Activated T-cell treated with anti-CD3 and anti-CD28 coated beads for 24 hours (primary cell): ENCODE measurements around the gene SLC9A5.
A peak's percentile ranks its signal among the peaks of the same experiment; 100 is the strongest.

ENCODE experiments used
- DNase-seq: peaks from one replicate; pipeline ENCODE4 v3.0.0-alpha.2; 2020; ENCODE audit warnings: low read depth

The SLC9A5 gene

DNA sequence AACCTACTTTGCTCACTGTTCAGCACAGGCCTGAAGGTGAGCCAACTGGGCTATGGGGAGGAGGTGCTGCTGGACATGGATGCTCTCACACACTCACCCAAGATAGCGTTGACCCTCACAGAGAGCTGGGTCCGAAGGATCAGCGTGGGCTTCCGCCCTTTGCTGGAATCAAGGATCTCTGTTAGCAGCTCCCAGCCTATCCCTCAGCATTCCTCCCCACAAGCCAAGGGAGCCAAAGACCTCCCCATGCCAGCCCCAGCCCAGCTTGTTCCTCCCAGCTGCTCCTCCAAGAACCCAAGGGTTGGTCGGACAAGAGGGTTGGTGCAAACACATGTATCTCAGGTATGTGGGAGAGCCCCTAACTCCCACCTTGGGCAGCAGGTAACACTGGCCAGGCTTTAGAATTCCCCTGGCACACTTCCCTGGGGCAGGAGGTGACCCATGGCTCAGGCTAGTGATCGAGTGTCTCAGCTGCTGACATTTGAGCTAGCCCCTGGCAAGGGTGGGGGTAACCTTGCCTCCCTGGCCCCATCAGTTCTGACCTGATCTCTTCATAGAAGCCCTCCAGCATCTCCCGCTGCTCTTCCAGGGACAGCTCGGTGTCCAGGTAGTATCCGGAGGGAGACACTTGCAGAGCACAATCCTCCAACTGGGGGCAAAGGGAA lies 9.8 kb upstream of the SLC9A5 start:
- DNase-seq, result no peak

DNA sequence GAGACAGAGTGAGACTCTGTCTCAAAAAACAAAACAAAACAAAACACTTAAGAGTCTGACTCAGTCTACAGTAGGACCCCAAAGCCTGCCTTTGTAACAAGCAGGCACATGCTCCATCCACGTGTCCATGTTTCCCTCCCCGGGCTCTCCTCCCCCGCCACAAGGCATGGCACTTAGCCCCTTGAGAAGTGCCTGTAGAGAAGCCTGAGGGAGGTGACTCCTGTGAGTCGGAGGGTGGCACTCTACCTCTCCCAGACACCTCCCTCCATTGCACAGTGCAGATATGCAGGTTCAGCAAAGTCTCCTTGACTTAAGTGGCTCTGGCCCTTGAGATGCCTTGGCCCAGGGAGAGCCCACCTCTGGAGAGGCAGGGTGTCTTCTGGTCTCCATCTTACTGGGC lies 8.3 kb upstream of the SLC9A5 start:
- no peak for DNase-seq

DNA sequence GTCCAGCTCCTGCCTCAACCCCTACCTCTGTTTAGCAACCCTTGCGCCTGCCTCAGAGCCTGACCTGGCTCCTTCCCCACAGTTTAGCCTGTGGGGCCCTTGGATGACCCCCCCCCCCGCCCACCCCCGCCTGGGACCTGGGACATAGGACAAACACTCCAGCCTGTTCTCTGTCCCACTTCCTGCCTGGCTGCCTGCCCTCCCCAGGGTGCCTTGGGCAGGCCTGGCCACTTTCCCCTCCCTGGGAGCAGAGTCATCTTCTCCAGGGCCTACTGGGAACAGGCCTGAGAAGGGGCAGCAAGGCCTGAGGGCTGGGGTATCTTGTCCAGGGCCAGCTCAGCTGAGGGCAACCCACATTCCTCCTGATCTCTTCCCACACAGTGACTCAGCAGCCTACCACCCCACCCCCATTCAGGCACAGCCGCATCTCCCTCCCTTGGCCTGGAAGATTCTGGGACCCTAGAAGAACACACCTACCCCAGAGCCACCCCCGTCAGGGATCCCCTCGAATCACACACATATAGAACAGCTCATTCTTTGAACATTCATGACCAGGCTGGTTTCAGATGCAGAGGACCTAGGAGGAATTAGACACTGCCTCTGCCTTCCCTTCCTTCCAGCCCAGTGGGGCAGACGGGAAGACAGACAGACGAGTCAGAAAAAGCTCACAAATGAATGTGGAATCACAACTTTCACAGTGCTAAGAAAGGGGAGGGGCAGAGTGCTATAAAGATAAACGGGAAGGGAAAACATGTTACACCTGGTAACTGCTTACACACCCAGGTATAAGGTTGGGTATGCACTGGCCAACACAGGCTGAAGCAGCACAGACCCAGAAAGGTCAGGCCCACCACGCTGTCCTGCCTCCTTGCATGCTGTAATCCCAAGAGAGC lies 7.5 kb upstream of the SLC9A5 start:
- DNase-seq, result no peak

DNA sequence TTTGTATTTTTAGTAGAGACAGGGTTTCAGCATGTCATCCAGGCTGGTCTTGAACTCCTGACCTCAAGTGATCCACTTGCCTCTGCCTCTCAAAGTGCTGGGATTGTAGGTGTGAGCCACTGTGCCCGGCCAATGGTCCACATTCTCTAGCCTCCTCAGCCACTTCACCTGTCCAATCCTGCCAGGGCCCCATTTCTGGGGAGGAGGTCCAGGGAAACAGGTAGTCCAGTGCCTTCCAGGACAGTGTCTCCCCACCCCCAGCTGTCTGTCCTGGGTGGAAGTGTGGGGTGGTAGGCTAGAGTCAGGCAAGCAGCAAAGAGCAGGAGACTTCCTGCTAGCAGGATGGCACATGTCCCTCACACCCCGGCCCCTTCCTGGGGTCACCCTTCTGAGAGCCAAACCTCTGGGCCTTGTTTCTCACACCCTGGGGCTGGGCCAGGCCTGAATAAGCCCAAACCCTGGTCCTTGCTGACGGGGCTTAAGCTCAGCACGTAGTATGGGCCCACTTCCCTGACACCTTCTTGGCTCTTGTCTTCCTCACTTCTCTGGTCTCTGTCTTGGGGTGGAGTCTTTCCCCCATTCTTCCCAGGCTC lies 6.5 kb upstream of the SLC9A5 start:
- no peak for DNase-seq

DNA sequence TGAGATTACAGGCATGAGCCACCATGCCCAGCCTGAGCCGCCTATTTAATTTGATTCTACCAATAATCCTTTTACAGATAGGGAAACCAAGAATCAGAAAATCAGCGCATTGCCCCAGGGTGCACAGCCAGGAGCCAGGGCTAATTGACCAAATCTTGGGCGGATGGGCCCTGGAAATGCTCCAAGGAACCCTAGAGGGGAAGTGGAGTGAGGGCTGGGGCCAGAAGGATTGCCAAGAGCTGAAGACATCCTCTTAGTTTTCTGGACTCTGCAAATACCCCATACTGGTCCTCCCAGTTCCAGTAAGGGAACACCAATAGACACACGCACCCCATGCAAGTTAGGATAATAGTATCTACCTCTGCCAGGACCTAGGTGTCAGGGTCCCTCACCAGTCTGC lies 5.3 kb upstream of the SLC9A5 start:
- DNase-seq, result no peak

DNA sequence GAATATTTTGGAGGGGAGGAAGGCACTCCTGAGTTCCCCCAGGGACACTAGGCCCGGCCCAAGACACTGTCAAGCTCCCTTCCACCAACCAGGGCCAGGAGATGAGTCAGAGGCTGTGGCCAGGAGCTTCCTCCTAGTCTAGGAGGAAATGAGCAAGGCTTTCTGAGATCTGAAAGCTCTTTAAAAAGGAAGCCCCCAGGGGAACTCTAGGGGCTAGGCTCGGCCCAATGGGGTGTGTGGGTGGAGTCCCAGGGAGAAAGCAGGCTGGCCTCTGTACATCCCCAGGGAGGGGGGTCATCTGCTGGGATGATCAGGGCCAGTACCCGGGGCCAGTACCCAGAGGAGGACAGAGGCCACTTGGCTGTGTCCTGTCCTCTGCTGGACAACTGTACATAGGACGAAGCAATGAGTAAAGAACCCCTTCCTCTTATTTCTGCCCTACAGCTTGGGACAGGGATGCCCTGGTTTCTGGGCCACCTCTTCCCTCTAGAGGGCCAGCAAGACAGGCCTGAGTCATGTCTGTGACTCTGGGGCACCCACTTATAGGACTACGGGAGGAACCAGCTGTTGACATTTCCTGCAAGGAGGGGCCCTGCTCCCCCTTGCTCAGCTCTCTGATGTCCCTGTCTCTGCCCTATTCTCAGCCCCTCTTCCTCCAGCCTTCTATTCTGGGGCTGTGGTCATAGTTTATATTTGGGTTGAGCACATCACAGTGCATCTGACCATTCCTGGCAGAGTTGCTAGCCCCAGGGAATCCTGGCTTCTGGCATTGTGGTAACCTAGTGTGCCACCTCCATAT lies 4.2 kb upstream of the SLC9A5 start:
- DNase-seq, result peak; percentile 74

DNA sequence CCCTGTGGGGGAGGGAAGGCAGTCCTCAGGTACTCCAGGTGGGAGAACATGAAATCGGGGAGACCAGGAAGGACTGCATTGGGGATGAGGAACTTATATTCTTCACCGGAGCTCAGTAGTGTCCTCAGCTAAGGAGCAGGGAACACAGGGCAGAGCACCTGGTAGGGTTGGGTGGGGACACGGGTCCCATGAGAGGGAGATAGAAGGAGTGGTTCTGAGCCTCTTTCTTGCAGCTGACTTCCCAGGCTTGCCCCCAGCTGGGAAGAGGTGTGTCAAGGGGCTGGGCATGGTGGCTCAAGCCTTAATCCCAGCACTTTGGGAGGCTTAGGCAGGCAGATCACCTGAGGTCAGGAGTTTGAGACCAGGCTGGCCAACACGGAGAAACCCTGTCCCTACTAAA lies 3.6 kb upstream of the SLC9A5 start:
- no peak for DNase-seq

DNA sequence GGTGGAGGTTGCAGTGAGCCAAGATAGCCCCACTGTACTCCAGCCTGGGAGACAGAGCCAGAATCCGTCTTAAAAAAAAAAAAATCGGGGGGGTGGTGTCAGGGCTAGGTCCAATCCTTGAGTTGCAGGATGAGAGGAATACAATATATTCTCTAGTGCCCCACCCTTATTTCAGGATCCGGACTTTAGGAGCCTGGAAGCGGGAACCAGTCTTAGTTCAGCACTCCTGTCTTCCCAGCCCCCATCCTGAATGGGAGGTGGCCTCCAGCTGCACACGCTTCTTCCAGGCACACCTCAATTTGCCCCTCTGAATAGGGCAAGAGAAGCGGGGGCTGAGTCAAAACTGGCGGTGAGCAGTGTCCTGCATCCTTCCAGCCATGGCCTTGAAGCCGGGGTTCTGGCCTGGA lies 3.1 kb upstream of the SLC9A5 start:
- DNase-seq, result no peak

DNA sequence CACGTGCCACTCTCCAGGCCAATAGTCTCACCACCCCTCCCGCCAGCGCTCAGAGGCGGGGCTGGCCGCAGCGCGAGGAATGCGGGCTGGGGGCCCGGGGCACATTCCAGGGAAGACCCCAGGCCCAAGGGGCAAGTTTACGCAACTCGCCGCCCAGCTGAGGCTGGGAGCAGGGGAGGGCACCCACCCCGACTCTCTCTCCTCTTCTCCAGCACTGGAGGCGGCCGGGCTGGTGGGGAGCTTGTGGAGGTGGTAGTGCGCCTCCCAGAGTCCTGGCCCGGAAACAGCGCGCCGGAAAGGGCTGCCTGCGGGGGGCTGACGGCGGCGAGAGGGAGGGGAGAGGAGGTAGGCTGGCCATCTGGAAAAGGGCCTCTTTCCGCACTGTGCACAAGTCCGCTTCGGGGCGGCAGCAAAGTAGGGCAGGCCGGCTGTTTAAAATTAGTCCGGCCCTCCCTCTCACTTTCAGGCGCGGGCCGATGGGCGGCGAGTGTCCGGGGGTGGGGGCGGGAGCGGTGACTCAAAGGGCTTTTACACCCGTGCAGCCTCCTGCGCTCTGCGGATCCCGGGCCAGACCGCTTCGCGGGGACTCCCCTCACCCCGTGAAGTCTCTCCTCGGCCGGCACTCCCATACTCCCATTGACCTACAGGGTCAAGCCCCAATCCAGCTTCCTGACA lies 2.6 kb upstream of the SLC9A5 start:
- DNase-seq, result no peak

DNA sequence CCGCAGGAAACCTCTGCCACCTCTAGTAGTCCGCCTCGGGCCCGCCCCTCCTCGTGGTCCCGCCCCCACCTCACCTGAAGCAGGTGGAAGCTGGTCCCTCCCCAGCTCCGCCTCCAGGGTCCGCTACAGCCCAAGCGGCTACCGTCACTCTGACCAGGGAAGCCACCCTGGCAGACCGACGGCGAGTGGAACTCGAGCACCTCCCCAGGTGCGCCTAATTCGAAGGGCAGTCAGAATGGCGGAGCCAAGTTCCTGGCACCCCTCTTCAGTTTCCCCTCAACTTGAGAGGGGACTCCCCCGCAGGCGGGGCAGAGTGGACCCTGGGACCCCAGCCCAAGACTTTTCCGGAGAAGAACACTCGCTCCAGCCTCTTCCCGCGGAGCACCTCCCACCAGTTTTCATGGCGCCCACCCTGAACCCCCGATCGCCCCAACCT lies 2.0 kb upstream of the SLC9A5 start:
- DNase-seq, result no peak

DNA sequence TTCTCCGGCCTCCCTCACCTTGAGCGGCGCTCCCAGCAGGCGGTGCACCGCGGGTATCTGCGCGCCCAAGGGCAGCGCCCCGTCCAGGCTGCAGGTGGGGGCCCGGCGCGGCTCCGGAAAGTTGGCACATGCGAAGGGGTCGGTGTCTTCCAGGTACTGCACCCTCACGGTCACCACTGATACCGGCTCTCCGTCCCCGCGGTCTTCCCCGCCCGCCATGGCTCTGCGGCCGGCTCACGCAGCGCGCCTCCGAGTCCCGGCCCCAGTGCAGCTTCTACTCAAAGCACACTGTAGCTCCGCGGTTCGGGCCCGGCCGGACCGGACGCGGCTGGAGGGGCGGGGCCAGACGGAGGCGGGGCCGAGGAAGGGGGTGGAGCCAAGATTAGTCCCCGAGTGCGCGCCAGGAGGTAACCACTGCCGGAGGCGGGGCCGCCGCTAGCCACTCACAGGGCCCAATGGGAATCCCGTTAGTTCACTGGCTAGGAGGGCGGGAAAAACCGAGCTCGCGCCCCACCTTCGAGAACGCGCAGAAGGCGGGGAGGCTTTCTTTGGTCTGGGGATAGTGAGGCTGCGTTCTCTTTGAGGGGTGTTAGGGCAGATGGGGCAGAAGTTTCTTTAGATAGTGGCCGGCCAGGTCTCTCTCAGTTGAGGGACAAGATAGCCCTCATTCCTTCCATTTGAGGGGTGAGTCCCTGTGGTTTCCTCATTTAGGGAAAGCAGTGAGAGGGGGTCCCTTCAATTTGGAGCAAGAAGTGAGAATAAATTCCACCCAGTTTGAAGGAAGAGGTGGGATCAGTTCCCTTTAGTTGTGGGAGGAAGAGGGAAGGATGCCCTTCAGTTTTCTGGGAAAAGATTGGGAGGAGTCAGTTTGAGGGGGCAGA lies 1.3 kb upstream of the SLC9A5 start, which contains the start of gene FHOD1:
FHOD1 (minus strand) TSS at position 290 of the 881 bp plus-strand sequence; CDS start at position 219, 71 bp downstream.
- DNase-seq, result peak; percentile 97

DNA sequence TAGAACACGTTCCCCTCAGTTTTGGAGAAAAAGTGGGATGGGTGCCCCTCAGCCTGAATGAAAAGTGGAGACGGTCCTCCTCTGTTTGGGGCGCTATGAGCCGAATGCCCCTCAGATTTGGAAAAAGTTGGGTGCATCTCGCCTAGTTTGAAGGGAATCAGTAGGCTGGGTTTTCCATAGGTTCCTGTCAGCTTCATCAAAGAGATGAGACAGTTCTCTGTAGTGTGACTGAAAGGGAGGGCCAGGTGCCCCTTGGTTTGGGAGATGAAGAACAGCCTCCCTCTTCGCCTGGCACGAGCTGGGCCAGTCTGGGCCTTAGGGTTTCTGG lies 742 bp upstream of the SLC9A5 start:
- no peak for DNase-seq

DNA sequence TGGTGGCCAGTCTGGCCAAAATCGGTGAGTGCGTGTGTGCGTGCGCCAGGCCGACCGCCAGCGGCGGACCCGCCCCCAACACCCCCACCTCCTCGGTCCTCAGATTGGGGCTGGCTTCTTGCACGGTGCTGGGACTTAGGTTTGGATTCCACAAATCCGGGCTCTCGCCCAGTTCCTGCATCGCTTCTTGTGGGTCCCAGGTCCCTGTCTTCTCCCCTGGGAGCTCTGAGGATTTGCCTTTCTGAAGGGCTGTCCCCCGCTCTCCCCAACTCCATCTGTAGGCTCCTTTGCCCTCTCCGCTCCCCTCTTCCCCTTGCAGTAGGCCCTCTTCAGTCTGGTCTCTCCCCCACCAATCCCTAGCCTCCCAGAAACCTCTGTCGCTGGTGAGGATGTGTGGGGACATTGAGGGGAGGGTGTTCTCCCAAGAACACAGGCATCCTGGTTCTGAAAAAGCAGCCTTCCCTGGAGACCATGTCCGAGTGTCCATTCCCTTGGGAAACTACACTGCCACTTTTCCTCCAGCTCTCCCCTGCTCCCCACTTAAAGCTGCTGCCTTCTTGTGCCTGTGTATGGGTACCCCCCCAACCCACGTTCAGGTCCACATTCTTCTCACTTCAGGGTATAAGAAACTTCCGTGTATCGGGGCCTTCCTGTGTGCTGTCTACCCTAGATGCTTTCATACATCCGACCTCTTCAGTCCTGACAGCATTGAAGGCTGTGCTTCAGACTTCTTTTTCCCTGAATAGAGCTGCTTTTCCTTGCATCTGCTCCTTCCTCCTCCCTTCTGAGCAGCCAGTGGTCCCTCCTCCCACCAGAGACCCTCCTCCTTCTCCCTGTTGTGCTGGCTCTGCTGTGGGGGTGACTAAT lies 632 bp downstream of the SLC9A5 start:
- DNase-seq, result no peak

DNA sequence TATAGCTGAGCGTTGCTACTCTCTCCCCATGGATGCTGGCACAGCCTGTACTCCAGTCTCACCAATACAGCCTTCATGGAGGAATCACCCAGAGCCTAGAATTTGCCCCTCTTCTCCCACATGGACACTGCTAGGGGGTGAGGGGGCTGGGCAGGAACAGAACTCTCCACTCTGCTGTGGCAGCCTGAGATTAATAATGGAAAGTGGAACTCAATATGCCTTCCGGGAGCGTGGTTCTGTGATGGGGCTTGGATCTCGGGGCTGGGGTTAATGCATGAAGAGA lies 1.2 kb downstream of the SLC9A5 start:
- no peak for DNase-seq

DNA sequence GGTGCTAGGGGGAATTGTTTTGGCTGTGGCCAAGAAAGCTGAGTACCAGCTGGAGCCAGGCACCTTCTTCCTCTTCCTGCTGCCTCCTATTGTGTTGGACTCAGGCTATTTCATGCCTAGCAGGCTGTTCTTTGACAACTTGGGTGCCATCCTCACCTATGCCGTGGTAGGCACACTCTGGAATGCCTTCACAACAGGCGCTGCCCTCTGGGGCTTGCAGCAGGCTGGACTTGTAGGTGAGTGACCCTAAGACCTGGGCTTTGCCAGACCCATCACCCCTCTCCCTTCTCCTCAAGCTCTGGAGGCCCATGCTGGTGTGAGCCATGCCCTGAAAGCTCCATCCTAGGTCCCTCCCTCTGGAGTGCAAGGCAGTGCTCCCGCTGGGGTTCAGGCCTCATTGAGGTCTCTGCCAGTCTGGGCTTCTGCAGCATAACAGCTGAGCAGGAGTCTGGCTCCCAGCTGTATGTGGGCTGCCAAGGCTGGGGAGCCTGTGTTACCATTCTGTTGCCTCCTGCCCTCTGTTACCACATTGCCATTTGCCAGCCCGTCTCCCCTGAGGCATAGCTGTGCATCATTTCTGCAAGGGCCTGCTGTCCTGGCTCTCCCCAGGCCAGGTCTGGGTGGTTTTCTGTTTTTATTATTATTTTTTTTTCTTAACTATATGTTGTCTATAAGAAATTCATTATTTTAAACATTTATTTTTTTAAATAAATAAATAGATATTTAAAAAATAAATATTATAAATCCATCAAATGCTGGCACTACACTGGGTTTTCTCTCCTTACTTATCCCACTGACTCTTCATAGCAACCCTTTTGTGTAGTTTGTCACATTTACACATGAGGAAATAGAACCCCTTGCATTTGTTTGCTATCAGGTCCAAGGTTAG lies 4.1 kb downstream of the SLC9A5 start:
- DNase-seq, result no peak

DNA sequence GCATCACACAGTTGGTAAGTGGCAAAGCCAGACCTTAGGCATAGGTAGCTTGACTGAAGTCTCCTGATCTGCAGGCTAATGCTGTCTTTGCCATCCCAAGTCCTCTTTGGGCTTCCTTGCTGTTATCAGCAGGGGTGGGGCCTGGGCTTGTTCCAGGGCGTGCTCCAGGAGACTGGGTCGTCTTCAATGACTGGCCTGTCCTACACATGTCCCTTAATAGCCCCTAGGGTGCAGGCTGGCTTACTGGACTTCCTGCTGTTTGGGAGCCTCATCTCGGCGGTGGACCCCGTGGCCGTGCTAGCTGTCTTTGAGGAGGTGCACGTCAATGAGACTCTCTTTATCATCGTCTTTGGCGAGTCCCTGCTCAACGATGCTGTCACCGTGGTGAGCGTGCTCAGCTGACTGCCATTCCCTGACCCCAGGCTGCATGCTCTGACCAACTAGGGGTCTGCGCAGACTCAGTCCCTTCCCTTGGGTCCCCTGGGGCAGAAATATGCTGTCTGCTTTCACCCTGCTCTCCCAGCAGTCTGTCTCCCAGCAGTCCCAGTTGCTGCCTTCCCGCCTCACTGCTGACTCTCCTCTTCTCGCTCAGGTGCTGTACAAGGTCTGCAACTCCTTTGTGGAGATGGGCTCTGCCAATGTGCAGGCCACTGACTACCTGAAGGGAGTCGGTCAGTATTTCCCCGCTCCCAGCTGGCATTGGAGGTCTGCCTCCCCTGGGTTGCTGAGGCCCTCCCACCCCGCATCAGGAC lies 6.2 kb downstream of the SLC9A5 start:
- DNase-seq, result no peak

DNA sequence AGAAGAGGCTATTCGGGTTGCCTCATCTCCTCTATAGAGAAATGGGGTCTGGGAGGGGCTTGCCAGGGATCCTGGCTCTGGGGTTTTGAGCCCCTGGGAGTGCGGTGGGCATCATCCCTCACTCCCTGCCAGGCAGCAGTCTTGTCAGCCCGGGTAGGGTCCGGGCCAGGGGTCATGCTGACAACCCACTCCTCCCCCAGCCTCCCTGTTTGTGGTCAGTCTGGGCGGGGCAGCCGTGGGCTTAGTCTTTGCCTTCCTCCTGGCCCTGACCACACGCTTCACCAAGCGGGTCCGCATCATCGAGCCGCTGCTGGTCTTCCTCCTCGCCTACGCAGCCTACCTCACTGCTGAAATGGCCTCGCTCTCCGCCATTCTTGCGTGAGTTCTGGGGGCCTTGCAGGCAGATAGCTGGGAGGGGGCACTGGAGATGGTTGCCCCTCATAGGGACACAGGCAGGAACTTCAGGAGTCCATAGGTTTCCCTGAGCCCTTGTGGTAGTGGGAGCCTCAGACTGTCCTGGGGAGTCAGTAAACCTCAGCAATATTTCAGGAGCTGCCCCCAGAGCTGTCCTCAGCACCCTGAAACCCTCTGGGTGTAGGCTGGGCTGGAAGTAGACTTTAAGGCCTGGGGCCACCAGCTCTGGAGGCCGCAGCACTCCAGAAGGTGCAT lies 6.9 kb downstream of the SLC9A5 start:
- DNase-seq, result no peak
